NCI-H2227 treated with DMSO at 0.1 percent for 48 hours (cell line): ENCODE results near the gene SLC17A3.

Source experiments
- DNase-seq: peaks from one replicate; lab custom pipeline; 2025; lab: John Stamatoyannopoulos, UW

SLC17A3 gene, protein sequence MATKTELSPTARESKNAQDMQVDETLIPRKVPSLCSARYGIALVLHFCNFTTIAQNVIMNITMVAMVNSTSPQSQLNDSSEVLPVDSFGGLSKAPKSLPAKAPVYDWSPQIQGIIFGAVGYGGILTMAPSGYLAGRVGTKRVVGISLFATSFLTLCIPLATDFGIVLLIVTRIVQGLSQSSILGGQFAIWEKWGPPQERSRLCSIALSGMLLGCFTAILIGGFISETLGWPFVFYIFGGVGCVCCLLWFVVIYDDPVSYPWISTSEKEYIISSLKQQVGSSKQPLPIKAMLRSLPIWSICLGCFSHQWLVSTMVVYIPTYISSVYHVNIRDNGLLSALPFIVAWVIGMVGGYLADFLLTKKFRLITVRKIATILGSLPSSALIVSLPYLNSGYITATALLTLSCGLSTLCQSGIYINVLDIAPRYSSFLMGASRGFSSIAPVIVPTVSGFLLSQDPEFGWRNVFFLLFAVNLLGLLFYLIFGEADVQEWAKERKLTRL

DNA sequence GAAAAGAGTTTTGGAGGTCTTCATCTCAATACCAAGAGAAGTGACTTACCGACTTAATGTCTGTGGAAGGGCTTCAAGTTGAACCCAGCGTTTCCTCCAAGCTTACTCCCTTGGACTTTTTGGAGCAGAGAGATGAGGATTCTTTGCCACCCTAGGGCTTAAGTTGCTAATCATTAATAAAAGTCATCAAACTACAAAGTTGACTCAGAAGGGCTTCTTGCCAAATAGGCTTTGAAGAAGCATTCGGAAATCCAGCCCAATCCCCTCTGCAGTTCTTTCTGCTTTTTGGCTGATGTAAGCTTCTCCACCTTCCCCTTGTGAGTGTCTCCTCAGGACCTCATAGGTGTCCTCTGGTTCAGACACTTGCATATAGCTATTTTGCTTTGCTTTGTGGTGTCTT lies at the start of gene SLC17A3:
Gene SLC17A3, minus strand, starts transcription at position 126 of the 400 bp plus-strand sequence. CDS start 5,856 bp downstream, outside the sequence.
- DNase-seq: no peak

DNA sequence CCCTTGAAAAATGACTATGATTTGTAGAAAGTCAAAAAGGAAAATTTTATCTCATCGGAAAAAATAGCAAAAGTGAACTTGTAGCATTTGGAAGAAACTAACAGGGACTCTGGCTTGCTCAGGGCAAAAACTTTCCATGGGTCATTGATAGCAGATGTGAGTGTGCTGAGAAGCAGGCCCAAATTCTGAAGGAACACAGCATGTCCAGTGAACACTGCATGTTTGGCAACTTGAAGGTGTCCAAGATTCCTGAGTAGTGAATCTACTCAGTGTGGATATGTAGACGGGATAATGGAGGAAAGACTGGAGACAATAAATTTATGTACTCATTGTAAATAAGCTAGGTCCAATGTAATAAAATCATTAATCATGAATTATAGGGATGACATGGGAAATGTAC lies 48.3 kb upstream of the SLC17A3 start:
- no peak for DNase-seq

DNA sequence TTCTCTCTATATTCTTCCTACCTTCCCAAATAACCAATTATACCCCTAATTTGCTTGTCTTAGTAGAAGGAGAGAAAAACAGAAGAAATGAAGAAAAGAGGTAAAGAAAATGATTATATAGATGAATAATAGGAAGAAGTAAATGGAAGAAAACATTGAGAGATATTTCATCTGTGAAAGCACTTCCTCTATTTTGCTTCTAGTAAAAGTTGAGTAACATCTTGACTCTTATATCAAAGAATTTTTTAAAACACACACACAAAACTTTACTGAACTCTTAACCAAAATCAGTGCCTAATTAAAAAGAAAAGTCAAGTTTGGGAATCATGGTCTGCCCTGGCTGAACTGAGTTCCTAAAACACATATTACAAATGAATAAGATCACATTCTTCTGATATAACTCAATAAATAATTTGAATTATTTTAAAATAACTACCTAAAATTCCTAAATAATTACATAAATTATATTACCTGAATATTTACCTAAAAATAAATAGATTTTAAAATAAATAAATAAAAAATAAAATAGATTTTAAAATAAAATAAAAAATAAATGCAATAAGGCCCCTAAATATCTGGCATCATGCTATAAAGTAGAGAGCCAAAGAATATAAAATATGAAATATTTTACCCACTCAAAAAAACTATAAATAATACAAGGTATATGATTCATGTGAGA lies 47.6 kb upstream of the SLC17A3 start:
- no peak for DNase-seq

DNA sequence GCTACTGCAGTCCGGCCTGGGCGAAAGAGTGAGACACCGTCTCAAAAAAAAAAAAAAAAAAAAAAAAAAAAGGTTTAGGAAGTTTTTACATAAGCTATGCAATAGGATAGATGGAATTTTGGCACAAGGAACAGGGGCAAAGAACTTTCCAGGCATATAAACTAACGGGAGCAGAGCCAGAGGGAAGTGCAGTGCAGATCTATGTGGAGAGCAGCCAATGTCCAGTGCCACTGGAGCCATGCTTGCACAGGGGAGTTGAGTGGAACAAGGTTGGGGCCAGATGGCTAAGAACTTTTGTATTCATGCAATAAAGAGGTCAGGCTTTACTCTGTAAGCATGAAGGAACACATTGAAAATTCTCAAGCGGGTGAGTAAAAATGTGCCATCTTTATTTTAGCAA lies 45.6 kb upstream of the SLC17A3 start:
- no peak for DNase-seq

DNA sequence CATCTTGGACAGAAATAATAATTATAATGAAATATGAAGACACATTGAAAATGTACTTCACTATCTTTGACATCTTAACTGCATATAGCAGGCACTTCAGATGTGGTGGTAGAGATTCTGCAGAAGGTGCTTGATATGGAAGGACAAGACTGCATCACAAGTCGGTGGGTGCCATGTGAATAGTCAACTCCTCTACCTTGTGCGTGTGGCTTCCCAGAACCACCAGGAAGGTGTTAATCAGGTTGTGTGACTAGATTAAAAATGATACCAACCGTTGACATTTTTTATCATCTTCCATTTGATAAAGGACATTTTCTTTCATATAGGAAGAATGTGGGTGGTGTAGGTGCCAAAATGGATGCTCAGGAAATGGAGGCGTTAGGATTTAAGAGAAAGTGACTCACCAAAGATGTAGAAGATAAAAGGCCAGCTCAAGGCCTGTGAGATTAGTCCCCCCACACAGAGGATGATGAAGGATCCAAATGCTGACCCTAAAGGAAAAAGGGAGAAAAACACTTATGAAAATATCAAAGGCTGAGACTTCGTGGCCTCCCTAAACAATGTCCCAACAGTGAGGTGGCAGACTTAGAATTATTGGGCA lies 44.1 kb upstream of the SLC17A3 start:
- DNase-seq: no peak

DNA sequence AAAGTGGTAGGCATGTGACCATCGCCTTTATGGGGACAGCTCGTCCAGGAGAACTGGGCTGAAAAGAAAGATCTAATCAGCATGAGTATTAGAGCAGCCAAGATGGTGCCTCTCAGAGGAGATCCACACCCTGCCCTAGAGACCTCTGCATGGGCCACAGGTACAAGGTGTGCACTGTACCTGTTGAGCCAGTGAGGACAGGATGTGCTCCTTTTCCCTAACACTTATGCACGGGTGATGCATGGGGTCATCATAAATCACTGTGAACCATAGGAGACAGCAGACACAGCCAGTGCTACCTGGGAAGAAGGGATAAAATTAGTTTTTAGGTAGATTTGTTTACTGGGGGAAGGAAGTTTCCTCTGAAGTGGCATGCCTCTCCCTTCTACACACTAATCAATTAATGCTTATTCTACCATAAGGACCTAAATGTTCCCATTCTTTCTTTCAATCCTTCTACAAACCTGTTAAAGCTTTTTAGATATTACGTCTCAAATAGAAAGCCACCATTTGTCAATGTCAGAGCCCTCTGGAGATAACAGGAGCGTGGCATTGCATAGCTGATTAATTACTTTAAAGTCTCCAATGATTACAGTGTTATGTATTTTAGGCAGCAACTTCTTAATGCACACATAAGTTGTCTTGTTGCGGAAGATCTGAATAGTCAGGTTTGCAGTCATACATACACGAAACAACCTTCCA lies 42.9 kb upstream of the SLC17A3 start:
- DNase-seq: no peak

DNA sequence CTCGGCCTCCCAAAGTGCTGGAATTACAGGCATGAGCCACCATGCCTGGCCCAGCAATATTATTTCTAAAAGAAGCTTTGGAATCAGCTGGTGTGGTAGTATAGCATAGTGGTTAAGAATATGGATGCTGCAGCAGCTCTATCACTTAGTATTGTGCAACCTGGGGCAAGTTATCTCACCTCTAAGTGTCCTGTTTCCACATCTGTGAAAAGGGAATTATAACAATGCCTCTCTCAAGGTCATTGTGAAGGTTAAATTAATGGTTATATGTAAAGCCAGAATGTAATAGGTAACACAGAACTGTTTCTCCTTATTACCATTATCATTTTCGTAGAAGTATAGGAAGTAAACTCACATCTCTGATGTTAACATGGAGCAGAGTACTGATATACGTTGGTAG lies 42.3 kb upstream of the SLC17A3 start:
- no peak for DNase-seq

DNA sequence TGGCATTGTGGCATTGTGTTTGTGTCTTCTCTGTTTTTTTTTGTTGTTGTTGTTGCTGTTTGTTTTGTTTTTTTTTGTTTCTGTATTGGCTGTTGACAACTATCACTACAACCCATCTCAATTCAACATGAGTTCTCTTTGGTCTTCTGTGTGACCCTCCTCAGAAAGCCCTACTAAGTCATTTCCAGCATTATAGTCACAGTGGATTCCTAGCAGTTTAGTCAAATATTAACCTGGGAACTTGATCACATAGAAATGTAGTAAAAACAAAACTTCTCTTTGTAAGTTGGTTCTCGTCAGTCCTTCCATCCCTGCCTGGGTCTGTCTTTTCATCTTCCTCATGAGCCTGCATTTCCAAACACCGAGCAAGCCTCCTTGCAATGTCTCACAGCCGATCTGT lies 39.7 kb upstream of the SLC17A3 start:
- DNase-seq: no peak

DNA sequence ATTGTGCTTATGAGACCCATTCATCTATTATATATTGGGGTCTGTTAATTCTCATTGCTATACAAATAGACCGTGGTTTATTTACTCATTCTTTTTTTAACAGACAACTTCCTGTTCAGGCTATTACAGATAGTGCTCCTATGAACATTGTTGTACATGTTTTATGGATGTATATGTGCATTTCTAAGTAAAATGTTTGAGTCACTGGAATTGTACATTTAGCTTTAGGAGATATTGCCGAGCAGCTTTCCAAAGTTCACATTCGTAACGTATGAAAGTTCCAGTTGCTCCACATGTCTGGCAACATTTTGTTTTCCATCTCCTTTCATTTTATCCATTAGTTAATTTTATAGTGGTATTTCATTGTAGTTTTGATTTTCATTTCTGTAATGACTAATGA lies 37.3 kb upstream of the SLC17A3 start:
- DNase-seq: no peak

DNA sequence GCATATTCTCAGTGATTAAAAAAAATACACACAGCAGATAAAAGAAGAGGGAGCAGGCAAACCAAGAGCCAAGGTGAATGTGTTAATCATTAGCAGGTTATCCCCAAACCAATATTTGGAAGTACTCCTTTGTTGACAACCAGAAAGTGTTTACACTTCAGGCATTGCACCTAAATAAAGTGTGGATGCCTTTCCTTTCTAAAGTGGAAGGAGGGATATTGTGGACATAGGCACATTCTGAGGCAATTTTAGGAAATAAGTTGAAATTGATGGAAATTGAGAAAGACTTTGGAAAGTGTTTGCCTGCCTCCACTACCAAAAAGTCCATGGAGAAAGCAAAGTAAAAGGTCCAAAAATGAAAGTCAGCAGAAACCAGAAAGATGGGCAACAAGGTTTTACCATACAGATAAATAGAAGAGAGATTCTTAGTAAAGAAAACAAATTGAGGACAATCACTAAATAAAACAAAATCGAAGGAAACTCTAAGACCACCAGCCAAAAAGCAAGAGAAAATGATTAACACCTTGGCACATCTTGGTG lies 33.5 kb upstream of the SLC17A3 start:
- DNase-seq: no peak

DNA sequence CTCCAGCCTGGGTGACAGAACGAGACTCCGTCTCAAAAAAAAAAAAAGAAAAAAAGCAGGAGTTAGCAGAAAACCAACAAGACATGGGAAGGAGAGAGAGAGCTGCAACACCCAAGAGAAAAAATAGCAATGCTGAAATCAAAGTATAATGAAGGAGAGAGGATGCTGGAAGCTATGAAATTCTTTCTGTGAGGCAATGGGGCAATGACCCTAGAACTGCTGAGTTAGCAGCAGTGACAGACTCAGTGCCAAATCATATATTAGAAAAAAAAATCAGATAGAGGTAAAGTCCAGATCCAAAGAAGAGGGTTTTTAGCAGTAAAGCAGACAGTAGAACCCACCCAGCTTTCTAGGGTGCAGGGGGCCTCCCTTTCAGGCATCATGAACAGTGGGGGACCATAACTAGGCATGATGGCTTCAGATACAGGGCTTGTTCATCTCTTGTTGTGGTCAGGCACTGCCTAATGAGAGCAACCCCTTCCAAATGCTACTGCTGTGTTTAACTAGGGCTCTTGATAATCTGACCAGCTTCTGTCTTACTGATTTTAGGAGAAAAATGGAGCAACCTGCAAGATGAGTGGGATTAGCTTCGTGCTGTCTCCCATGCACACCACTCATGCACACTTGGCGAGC lies 29.5 kb upstream of the SLC17A3 start:
- no peak for DNase-seq

DNA sequence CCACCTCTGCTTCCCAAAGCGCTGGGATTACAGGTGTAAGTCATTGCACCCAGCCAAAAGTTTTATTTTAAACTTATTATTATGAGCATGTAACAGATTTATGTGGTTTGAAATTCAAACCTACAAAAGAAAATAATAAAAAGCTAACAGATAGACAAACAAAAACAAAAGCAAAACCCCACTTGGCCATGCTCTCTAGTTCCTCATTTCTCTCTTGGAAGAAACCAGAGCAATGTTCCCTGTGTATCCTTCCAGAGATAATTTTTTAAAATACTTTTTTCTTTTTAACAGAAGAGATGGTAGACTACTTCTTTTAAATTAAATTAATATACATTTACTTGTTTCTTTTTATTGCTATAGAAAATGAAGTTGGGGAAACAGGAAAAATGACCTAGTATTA lies 28.0 kb upstream of the SLC17A3 start:
- DNase-seq: no peak

DNA sequence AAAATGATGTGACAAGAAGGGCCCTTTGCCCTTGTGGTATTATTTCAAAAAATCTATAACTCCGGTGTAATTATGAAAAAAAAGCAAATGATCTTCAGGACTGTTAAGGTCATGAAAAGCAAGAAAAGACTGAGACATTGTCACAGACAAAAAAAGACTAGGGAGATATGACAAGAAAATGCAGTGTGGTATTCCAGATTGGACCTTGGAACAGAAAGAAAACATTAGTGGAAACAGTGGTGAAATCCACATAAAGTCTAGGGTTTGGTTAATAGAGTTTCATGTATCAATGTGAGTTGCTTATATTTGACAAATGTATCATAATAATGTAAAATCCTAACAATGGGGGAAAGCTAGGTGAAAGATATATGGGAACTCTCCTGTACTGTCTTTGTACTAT lies 26.8 kb upstream of the SLC17A3 start:
- DNase-seq: no peak

DNA sequence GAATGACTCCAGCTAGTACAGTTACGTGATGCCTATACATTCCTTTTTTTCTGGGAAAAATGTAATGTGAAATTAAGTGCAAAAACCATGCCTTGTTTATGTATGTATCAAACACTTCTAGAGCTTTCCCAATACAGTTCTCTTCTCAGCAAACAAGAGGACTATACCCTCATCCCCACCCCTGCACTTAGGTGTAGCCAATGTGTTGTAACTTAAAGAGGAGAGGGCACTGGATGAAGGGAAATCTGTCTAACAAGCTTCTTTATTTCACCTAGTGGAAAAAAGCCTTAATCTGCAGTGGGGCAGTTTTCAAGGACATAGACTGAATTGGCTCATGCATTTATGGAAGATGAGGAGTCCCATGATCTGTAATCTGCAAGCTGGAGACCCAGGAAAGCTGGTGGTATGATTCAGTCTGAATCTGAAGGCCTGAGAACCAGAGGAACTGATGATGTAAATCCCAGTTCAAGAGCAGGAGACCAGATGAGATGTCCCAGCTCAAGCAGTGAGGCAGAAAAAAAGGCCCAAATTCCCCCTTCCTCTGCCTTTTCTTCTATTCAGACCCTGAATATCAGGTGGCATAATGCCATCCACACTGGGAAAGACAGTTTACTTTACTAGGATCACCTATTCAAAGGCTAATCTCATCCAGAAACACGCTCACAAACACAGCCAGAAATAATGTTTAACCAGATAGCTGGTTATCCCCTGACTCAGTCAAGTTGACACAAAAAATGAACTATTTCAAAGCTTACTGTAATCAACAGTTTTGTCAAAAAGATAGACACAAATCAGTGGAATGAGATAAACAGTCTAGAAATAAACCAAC lies 25.8 kb upstream of the SLC17A3 start:
- DNase-seq: no peak

DNA sequence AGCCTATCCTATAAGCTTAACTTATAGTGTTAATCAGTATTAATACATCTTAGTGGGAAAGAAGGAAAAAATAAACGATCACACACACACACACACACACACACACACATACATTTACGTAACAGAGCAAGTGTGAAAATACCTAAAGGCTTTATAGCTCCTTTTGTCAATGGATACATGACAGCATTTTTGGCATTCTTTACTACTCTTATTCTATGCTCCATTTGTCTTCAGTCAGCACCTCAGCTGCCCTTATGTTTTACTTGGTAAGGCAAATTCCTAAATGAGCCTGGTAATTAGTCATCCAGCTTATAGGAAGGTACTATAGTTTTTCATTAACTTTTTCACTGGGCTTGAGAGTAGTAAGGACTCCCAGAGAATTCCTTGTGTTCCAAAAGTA lies 25.1 kb upstream of the SLC17A3 start:
- no peak for DNase-seq

DNA sequence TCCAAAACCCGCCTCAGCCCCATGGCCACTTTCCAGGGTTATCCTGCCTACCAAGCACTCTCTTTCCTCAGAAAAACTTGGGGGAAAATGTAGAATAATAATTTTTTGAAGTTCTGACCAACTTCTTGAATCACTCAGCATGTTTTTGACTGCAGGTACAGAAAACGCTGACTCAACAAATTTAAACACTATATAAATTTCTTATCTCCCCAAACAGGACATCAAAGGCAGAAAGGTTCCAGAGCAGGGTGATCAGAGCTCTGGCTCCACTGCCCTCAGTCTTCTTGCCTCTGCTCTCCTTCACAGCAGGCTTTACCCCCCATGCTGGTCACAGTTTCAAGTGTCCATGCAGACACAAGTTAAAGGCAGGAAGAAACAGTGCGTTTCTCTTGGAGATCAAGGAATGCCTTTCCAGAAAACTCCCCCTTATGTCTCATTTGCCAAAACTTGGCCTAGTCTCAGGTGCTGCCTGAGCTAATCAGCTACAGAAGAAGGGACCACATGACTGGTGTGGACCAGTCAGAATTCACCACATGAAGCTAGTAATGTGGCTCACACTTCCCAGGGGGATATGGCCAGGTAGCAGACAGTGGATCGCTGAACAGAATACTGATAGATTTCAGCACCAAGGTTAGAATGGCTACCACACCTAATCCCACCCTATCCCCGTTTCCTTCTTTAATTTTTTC lies 24.4 kb upstream of the SLC17A3 start:
- no peak for DNase-seq

DNA sequence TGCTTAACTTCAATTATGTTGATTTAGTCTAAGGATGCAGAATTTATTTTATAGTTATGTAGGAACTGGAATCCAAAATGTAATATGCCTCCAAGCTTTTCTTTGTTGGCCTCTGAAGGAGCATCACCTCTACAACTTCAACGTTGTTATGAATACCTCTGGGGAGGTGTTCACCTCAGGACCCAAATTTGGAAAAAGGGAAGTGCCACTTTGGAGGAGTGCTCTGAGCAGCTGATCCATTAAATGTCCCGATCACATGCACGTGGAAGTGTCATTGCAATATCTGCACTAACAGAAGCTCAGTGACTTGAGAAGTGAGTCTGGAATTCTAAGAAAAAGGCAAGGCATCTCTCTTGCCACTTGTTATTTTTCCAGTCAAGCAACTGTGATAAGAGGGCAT lies 22.2 kb upstream of the SLC17A3 start:
- no peak for DNase-seq

DNA sequence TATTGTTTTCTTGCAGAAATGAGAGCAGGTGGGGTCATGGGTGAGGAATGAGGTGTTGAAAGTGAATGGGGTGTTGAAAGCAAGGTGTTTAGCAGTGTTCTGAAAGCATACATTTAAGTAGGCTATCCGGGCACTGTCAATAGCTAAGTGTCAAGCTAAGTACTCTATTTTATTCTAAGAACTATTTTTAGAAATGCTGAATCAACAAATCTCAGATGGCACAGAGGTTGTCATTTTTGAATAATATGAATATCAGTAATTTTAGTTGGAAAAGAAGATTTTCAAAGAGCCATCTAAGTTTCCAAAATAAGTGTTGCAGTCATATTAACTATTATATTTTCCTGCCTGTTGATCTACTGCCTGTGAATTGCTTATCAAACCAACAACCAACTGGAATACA lies 21.7 kb upstream of the SLC17A3 start:
- no peak for DNase-seq

DNA sequence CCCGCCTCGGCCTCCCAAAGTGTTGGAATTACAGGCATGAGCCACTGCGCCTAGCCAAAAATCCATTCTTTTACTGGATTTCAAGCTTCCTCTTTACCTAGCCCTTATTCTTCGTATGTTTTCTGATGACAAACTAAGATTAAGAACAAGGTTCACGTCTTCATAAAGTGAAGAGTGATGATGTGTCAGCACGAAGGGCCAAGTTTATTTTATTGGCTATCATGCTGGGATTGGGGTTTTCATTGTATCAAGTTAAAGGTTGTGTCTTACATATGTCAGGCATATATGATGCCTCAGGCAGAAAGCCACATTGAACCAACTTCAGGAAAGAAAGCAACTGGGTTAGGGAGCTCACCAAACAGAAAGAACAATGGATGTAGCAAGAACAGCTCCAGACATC lies 19.7 kb upstream of the SLC17A3 start:
- no peak for DNase-seq

DNA sequence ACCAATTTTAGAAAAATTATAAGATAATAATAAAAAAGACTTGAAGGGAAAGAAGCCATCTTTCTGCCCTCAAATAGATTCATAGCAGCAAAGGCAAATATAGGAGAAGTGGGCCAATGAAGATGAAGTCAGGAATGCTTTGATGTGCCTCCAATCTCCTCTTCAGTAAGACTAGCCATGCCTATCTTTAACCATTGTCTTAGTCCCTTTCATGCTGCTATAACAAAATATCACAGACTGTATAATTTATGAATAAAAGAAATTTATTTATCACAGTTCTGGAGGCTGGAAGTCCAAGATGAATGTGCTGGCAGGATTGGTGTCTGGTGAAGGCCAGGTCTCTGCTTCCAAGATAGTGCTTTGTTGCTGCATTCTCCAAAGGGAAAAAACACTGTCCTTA lies 18.8 kb upstream of the SLC17A3 start:
- DNase-seq: no peak
